Left lung (tissue), 10 donors: ENCODE data around the gene TUSC2. TPM values are rescaled to one million over a fixed set of nuclear protein-coding genes. Genes with fewer than 3 reads are reported as not detected.

Experiments
- ATAC-seq: fragments of 200-7000 bp; cut with Tn5 transposase; one replicate; pipeline ENCODE4 v1.9.1; 2020; ENCODE audit warnings: moderate library complexity
- DNase-seq, 4 donors: peaks; one replicate each; pipeline ENCODE4 v3.0.0-alpha.2; 2013 to 2020
- H3K27ac ChIP-seq, 2 donors: fragments of 200-600 bp; sonication (generic) in 1 of 2; one replicate each; pipeline versions ENCODE4 v1.5.0 to v1.8.0; 2020 to 2021
- H3K27me3 ChIP-seq, 2 donors: fragments of 200-600 bp; sonication (generic) in 1 of 2; one replicate each; pipeline versions ENCODE4 v1.5.0 to v1.8.0; 2020 to 2021
- H3K36me3 ChIP-seq, 2 donors: fragments of 200-600 bp; sonication (generic) in 1 of 2; one replicate each; pipeline versions ENCODE4 v1.5.0 to v1.8.0; 2020 to 2021
- H3K4me1 ChIP-seq, 2 donors: fragments of 200-600 bp; one replicate each; pipeline ENCODE4 v1.8.0; 2021
- H3K4me3 ChIP-seq, 2 donors: fragments of 200-600 bp; sonication (generic) in 1 of 2; one replicate each; pipeline versions ENCODE4 v1.5.0 to v1.8.0; 2020 to 2021; ENCODE audit warnings: mild to moderate bottlenecking in 1 of 2
- H3K9me3 ChIP-seq, 2 donors: fragments of 200-600 bp; sonication (generic) in 1 of 2; one replicate each; pipeline versions ENCODE4 v1.5.0 to v1.8.0; 2020 to 2021
- intact Hi-C, 2 donors: fragments of 100-400 bp; cut with DNase I; formaldehyde crosslinking; loops; one replicate each; pipeline versions ENCODE4 v1.11.2 to v1.14.2; 2022
- polyA plus RNA-seq, 6 donors: library from polyadenylated mRNA; unstranded; fragments of 120-200 nt; gene quantifications; one replicate each; pipeline ENCODE4 v1.2.1, GENCODE V29; 2013; ENCODE audit not compliant: insufficient read length in 6 of 6
- total RNA-seq, 2 donors: library from RNA; stranded (reverse); fragmentation: NEBNext Ultra II Directional; extraction: Animal tissue kit (Norgen Biotek cat#: 25700); gene quantifications; one replicate each; pipeline ENCODE4 v1.2.1, GENCODE V29; 2021
- TF ChIP-seq, protein P1 (sequence below), 2 donors: fragments of 200-600 bp; sonication (generic) in 1 of 2; IDR thresholded peaks; one replicate each; pipeline versions ENCODE4 v1.5.0 to v1.8.0; 2021; ENCODE audit warnings: antibody characterized with exemption in 2 of 2
- donor health status: DM: no; HTN: yes; CAD: no.
- donor health status: DM: no; HTN: no; CAD: no.

Gene TUSC2
- total and polyA plus RNA-seq, 8 donors: 15.2 to 29.6 (median 18.8) TPM

DNA sequence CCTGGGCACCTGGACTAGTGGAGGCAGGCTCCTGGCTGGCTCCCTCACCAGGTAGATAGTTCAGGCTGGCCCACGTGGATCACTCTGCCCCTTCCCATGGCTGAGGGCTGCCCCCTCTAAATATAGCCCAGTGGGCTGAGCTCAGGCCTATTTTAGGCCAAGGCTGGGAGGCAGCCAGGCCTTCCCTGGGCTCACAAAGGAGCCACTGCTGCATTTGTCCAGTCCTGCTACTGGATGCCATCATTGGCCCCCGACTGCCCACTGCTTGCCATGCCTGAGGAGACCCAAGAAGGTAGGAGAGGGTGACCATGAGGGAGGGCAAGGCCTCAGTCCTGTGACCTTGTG, 49.2 kb downstream of the TUSC2 start, which contains the start of gene LSMEM2:
TSS of gene LSMEM2 (plus strand) at position 208 of the 345 bp plus-strand sequence. CDS start at position 235, 27 bp downstream.
- Histone ChIP-seq H3K4me1 (peaks cover 0 to 11% of the 10 kb centered on the region in 2 donors), H3K9me3 (no peaks in the 10 kb centered on the region), H3K27ac (no peak within 1 kb of the TSS), H3K36me3 (peaks cover 0 to 10% of the 10 kb centered on the region in 2 donors), H3K4me3 (no peak within 1 kb of the TSS), H3K27me3 (peaks cover 0 to 41% of the 10 kb centered on the region in 2 donors)
- DNase-seq: peak in 1 of 4 donors; percentile 36
- intact Hi-C loops: no loop called here
- TF ChIP-seq, protein P1, sequence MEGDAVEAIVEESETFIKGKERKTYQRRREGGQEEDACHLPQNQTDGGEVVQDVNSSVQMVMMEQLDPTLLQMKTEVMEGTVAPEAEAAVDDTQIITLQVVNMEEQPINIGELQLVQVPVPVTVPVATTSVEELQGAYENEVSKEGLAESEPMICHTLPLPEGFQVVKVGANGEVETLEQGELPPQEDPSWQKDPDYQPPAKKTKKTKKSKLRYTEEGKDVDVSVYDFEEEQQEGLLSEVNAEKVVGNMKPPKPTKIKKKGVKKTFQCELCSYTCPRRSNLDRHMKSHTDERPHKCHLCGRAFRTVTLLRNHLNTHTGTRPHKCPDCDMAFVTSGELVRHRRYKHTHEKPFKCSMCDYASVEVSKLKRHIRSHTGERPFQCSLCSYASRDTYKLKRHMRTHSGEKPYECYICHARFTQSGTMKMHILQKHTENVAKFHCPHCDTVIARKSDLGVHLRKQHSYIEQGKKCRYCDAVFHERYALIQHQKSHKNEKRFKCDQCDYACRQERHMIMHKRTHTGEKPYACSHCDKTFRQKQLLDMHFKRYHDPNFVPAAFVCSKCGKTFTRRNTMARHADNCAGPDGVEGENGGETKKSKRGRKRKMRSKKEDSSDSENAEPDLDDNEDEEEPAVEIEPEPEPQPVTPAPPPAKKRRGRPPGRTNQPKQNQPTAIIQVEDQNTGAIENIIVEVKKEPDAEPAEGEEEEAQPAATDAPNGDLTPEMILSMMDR (IDR thresholded peaks at IDR 0.05): no peak
- no peak for ATAC-seq

DNA sequence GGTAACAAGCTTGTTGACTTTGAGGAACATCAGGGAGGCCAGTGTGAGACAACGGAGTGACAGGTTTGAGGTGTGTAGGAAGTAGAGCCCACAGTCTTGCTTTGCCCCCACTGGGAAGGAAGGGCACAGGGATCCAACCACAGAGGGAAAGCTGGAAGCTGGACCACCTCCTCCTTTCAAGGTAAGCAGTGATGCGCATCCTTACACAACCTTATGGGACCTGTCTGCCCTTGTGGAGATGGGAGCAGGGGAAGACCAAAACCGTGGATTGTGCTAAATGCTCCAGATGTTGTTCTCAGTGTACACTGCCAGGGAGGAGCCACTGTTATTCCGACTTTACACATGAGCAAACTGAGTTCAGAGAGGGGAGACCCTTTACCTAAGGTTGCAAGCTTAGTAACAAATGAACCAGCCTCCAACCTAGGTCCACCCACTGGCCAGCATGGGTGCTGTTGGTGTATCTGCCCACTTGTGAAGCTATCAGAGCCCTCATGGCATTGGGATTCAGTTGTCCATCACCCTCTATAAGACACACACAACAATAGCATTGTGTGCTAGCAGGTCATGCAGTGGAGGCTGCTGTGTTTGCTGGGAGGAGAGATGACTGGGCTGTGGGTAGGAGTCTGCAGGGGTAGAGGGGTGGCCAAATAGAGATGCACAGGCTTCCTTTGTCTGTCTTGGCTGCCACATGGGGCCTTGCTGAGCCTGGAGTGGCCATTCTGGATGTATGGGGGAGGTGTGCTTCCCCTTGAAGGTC, 49.7 kb downstream of the TUSC2 start:
- H3K27ac ChIP-seq: no peak overlapping the region
- intact Hi-C loops: no loop called here
- no peak for ATAC-seq

DNA sequence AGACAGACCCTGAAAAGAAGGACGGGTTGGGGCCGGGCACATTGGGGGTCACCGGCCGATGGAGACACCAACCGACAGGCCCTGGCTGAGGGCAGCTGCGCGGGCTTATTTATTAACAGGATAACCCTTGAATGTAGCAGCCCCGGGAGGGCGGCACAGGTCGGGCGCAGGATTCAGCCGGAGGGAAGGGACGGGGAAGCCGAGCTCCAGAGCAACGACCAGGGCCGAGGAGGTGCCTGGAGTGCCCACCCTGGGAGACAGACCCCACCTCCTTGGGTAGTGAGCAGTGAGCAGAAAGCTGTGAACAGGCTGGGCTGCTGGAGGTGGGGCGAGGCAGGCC, 51.3 kb downstream of the TUSC2 start:
- DNase-seq (peak in 1 of 4 donors; percentile 69), ATAC-seq (no peak)
- no peak overlapping the region for H3K27ac ChIP-seq
- no peak overlapping the region for H3K4me3 ChIP-seq
- H3K9me3 ChIP-seq: no peaks in the 10 kb centered on the region
- H3K4me1 ChIP-seq: peaks cover 11 to 26% of the 10 kb centered on the region in 2 donors
- H3K36me3 ChIP-seq: peaks cover 0 to 10% of the 10 kb centered on the region in 2 donors
- TF ChIP-seq, protein P1 (IDR thresholded peaks at IDR 0.05): no peak
- intact Hi-C loops: no loop called here
- peaks cover 0 to 50% of the 10 kb centered on the region in 2 donors for H3K27me3 ChIP-seq

More for the DNA sequence above, 49.7 kb downstream of the TUSC2 start:
- Histone ChIP-seq H3K4me3 (no peak overlapping the region), H3K4me1 (peaks cover 3 to 17% of the 10 kb centered on the region in 2 donors), H3K9me3 (no peaks in the 10 kb centered on the region), H3K27me3 (peaks cover 0 to 47% of the 10 kb centered on the region in 2 donors), H3K36me3 (peaks cover 0 to 10% of the 10 kb centered on the region in 2 donors)
- no peak for DNase-seq
- TF ChIP-seq, protein P1 (IDR thresholded peaks at IDR 0.05): no peak

DNA sequence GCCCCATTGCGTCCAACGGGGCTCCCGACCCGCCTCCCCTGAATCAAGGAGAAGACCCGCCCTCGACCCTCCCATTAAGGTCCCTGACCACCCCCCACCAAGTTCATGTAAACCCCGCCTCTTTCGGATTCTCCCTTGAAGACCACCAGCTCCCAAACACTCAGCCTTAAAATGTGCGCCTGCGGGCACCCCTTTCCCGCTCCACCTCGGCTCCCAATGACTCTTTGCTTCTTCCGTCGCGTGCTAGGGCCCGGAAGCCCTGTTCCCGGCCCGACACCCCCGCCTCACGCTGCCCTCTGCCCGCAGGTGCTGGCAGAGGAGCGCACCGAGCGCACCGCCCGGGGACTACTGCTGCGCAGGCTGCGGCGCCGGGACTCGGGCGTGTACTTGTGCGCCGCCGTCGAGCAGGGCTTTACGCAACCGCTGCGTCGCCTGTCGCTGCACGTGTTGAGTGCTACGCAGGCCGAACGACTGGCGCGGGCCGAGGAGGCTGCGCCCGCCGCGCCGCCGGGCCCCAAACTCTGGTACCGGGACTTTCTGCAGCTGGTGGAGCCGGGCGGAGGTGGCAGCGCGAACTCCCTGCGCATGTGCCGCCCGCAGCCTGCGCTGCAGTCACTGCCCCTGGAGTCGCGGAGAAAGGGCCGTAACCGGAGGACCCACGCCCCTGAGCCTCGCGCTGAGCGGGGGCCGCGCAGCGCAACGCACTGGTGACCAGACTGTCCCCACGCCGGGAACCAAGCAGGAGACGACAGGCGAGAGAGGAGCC, 51.8 kb downstream of the TUSC2 start:
- H3K36me3 ChIP-seq: peaks cover 0 to 10% of the 10 kb centered on the region in 2 donors
- ATAC-seq (no peak), DNase-seq (peak in 1 of 4 donors; percentile 75)
- peaks cover 11 to 26% of the 10 kb centered on the region in 2 donors for H3K4me1 ChIP-seq
- peaks cover 0 to 50% of the 10 kb centered on the region in 2 donors for H3K27me3 ChIP-seq
- no peaks in the 10 kb centered on the region for H3K9me3 ChIP-seq
- intact Hi-C loops: no loop called here
- TF ChIP-seq, protein P1 (IDR thresholded peaks at IDR 0.05): no peak
- H3K4me3 ChIP-seq: no peak overlapping the region
- no peak overlapping the region for H3K27ac ChIP-seq
